Spleen (tissue), 7 donors: ENCODE data around the gene DAB2IP.

ENCODE experiments used
- POLR2A ChIP-seq, 3 donors: fragments of 450-650 bp; IDR thresholded peaks; one replicate each; pipeline ENCODE4 v1.5.1; 2017; ENCODE audit warnings: antibody characterized with exemption in 3 of 3, mild to moderate bottlenecking in 1 of 3
- POLR2AphosphoS5 ChIP-seq, 3 donors: sonication (generic); formaldehyde crosslinking; IDR thresholded peaks; one replicate each; pipeline ENCODE4 v1.5.1; 2017; ENCODE audit warnings: antibody characterized with exemption in 3 of 3
- TF ChIP-seq, protein P1 (sequence below), 11 experiments: fragments of 200-600 bp in 7 of 11; fragments of 450-650 bp in 4 of 11; sonication (generic) in 4 of 11; IDR thresholded peaks in 8 of 11; conservative IDR thresholded peaks in 3 of 11; 1 replicate in 7 of 11; 2 replicates in 4 of 11; pipeline versions ENCODE4 v1.4.0 to v1.8.0; 2016 to 2021; ENCODE audit warnings: antibody characterized with exemption in 11 of 11, inconsistent platforms in 4 of 11, mild to moderate bottlenecking in 1 of 11
- donor health status: DM: no; HTN: no; CAD: no; lungs with moderate emphysema.
- donor health status: DM: no; HTN: no; CAD: no.
- donor health status: DM: no; HTN: no; CAD: no.

GRCh38 chr9:121748074-121748473, 96.6 kb downstream of the DAB2IP start:
- TF ChIP-seq, protein P1, sequence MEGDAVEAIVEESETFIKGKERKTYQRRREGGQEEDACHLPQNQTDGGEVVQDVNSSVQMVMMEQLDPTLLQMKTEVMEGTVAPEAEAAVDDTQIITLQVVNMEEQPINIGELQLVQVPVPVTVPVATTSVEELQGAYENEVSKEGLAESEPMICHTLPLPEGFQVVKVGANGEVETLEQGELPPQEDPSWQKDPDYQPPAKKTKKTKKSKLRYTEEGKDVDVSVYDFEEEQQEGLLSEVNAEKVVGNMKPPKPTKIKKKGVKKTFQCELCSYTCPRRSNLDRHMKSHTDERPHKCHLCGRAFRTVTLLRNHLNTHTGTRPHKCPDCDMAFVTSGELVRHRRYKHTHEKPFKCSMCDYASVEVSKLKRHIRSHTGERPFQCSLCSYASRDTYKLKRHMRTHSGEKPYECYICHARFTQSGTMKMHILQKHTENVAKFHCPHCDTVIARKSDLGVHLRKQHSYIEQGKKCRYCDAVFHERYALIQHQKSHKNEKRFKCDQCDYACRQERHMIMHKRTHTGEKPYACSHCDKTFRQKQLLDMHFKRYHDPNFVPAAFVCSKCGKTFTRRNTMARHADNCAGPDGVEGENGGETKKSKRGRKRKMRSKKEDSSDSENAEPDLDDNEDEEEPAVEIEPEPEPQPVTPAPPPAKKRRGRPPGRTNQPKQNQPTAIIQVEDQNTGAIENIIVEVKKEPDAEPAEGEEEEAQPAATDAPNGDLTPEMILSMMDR (IDR thresholded peaks at IDR 0.05 in 8 of 11, conservative IDR thresholded peaks at IDR 0.05 in 3 of 11) = no peak
- no peak for TF ChIP-seq POLR2A (IDR thresholded peaks at IDR 0.05)
- TF ChIP-seq POLR2AphosphoS5 (IDR thresholded peaks at IDR 0.05) = no peak
